ENCODE results near the gene TMEM204. TPM values are rescaled to one million over a fixed set of nuclear protein-coding genes. Genes with fewer than 3 reads are reported as not detected.

The TMEM204 gene
- total and polyA plus RNA-seq, 4 donors, result 24.7 to 116 (median 40.4) TPM

GRCh38 chr16:1546430-1546829 lies 13.0 kb downstream of the TMEM204 start:
- ATAC-seq (ENCODE audit: insufficient read depth, low FRiP score), result no peak
- no peak overlapping the region for H3K4me3 ChIP-seq
- H3K36me3 ChIP-seq (ENCODE audit: control insufficient read depth in 4 of 4, insufficient read depth in 4 of 4, low read length in 4 of 4), result peaks cover 0 to 46% (median 25%) of the 10 kb centered on the region in 4 donors

GRCh38 chr16:1548233-1548632 lies 14.8 kb downstream of the TMEM204 start:
- H3K4me1 ChIP-seq (ENCODE audit: control insufficient read depth in 5 of 5, insufficient read depth in 5 of 5, low read length in 5 of 5), result peaks cover 7 to 38% (median 15%) of the 10 kb centered on the region in 5 donors
- no peaks in the 10 kb centered on the region for H3K9me3 ChIP-seq (ENCODE audit: control insufficient read depth in 4 of 4, insufficient read depth in 3 of 4, low read length in 3 of 4)
- peak in 2 of 3 donors; percentile 35 to 42 for DNase-seq
- H3K36me3 ChIP-seq (ENCODE audit: control insufficient read depth in 4 of 4, insufficient read depth in 4 of 4, low read length in 4 of 4), result peaks cover 0 to 40% (median 20%) of the 10 kb centered on the region in 4 donors
- no peak for TF ChIP-seq CTCF (IDR thresholded peaks at IDR 0.05; ENCODE audit: control extremely low read depth, extremely low read depth)
- H3K9ac ChIP-seq (ENCODE audit: insufficient read depth in 1 of 2, low read length in 2 of 2), result no peak overlapping the region
- no peaks in the 10 kb centered on the region for H3K27me3 ChIP-seq (ENCODE audit: control insufficient read depth in 3 of 3, insufficient read depth in 3 of 3, low read length in 2 of 3)
- no peak overlapping the region for H3K4me3 ChIP-seq
- WGBS, 2 donors, result 33 to 47% methylated on average over 5 of the region's 5 CpGs
- H3K27ac ChIP-seq (ENCODE audit: low read depth in 1 of 2, low read length in 1 of 2), result peak overlapping the region; percentile 60 to 68
- no peak for ATAC-seq (ENCODE audit: insufficient read depth, low FRiP score)

More at GRCh38 chr16:1546430-1546829, 13.0 kb downstream of the TMEM204 start:
- 77 to 87% methylated on average over 16 of the region's 16 CpGs for WGBS, 2 donors
- Histone ChIP-seq H3K27ac (ENCODE audit: low read depth in 1 of 2, low read length in 1 of 2) (peak overlapping the region; percentile 89 to 91), H3K9me3 (ENCODE audit: control insufficient read depth in 4 of 4, insufficient read depth in 3 of 4, low read length in 3 of 4) (no peaks in the 10 kb centered on the region), H3K9ac (ENCODE audit: insufficient read depth in 1 of 2, low read length in 2 of 2) (no peak overlapping the region), H3K4me1 (ENCODE audit: control insufficient read depth in 5 of 5, insufficient read depth in 5 of 5, low read length in 5 of 5) (peaks cover 7 to 50% (median 15%) of the 10 kb centered on the region in 5 donors), H3K27me3 (ENCODE audit: control insufficient read depth in 3 of 3, insufficient read depth in 3 of 3, low read length in 2 of 3) (no peaks in the 10 kb centered on the region)
- no peak for DNase-seq
- TF ChIP-seq CTCF (IDR thresholded peaks at IDR 0.05; ENCODE audit: control extremely low read depth, extremely low read depth), result no peak

- TF ChIP-seq CTCF (IDR thresholded peaks at IDR 0.05; ENCODE audit: control extremely low read depth, extremely low read depth), result no peak
- 73 to 83% methylated on average over 23 of the region's 23 CpGs for WGBS, 2 donors
- Histone ChIP-seq H3K27me3 (ENCODE audit: control insufficient read depth in 3 of 3, insufficient read depth in 3 of 3, low read length in 2 of 3) (no peaks in the 10 kb centered on the region), H3K9ac (ENCODE audit: insufficient read depth in 1 of 2, low read length in 2 of 2) (no peak overlapping the region), H3K27ac (ENCODE audit: low read depth in 1 of 2, low read length in 1 of 2) (peak overlapping the region in 1 of 2 donors; percentile 84), H3K4me1 (ENCODE audit: control insufficient read depth in 5 of 5, insufficient read depth in 5 of 5, low read length in 5 of 5) (peaks cover 7 to 38% (median 15%) of the 10 kb centered on the region in 5 donors), H3K4me3 (no peak overlapping the region), H3K36me3 (ENCODE audit: control insufficient read depth in 4 of 4, insufficient read depth in 4 of 4, low read length in 4 of 4) (peaks cover 0 to 44% (median 20%) of the 10 kb centered on the region in 4 donors), H3K9me3 (ENCODE audit: control insufficient read depth in 4 of 4, insufficient read depth in 3 of 4, low read length in 3 of 4) (no peaks in the 10 kb centered on the region)
- ATAC-seq (ENCODE audit: insufficient read depth, low FRiP score) (no peak), DNase-seq (no peak)
These were observed 15.3 kb downstream of the TMEM204 start for GRCh38 chr16:1548727-1549126.

- no peak for TF ChIP-seq CTCF (IDR thresholded peaks at IDR 0.05; ENCODE audit: control extremely low read depth, extremely low read depth)
- peaks cover 7 to 37% (median 13%) of the 10 kb centered on the region in 5 donors for H3K4me1 ChIP-seq (ENCODE audit: control insufficient read depth in 5 of 5, insufficient read depth in 5 of 5, low read length in 5 of 5)
- peaks cover 0 to 54% (median 24%) of the 10 kb centered on the region in 4 donors for H3K36me3 ChIP-seq (ENCODE audit: control insufficient read depth in 4 of 4, insufficient read depth in 4 of 4, low read length in 4 of 4)
- H3K9ac ChIP-seq (ENCODE audit: insufficient read depth in 1 of 2, low read length in 2 of 2), result no peak overlapping the region
- DNase-seq (no peak), ATAC-seq (ENCODE audit: insufficient read depth, low FRiP score) (no peak)
- no peaks in the 10 kb centered on the region for H3K9me3 ChIP-seq (ENCODE audit: control insufficient read depth in 4 of 4, insufficient read depth in 3 of 4, low read length in 3 of 4)
- no peak overlapping the region for H3K4me3 ChIP-seq
- 73 to 84% methylated on average over 8 of the region's 8 CpGs for WGBS, 2 donors
- H3K27me3 ChIP-seq (ENCODE audit: control insufficient read depth in 3 of 3, insufficient read depth in 3 of 3, low read length in 2 of 3), result no peaks in the 10 kb centered on the region
- H3K27ac ChIP-seq (ENCODE audit: low read depth in 1 of 2, low read length in 1 of 2), result peak overlapping the region; percentile 3 to 57
These were observed 16.6 kb downstream of the TMEM204 start for GRCh38 chr16:1550069-1550468.

All from lung (tissue), 12 donors.